Ovary (tissue), 9 donors: Measurements from ENCODE around the gene ZBED4. TPM values are rescaled to one million over a fixed set of nuclear protein-coding genes. Genes with fewer than 3 reads are reported as not detected.

Source experiments
- DNase-seq, 5 donors: peaks; one replicate each; pipeline ENCODE4 v3.0.0-alpha.2; 2019 to 2020
- H3K27ac ChIP-seq, 2 donors: fragments of 200-600 bp; one replicate each; pipeline versions ENCODE4 v1.5.1 to v1.8.0; 2019 to 2022
- H3K27me3 ChIP-seq: fragments of 200-600 bp; one replicate; pipeline ENCODE4 v1.8.0; 2022
- H3K36me3 ChIP-seq: fragments of 200-600 bp; sonication (generic); one replicate; pipeline ENCODE4 v1.5.1; 2019
- H3K4me1 ChIP-seq: one replicate; pipeline ENCODE4 v1.8.1; 2013; ENCODE audit warnings: mild to moderate bottlenecking, moderate library complexity; ENCODE audit not compliant: insufficient read depth
- H3K4me3 ChIP-seq: fragments of 200-600 bp; sonication (generic); one replicate; pipeline ENCODE4 v1.5.1; 2017
- H3K9me3 ChIP-seq, 2 donors: fragments of 200-600 bp in 1 of 2; sonication (generic) in 1 of 2; one replicate each; pipeline versions ENCODE4 v1.5.1 to v1.8.1; 2013 to 2019; ENCODE audit warnings: mild to moderate bottlenecking in 1 of 2, moderate library complexity in 1 of 2
- EP300 ChIP-seq: sonication (generic); formaldehyde crosslinking; IDR thresholded peaks from one replicate; pipeline ENCODE4 v1.6.1; 2017; ENCODE audit warnings: antibody characterized with exemption
- POLR2A ChIP-seq: fragments of 450-650 bp; IDR thresholded peaks from one replicate; pipeline ENCODE4 v1.6.1; 2017; ENCODE audit warnings: antibody characterized with exemption, mild to moderate bottlenecking, moderate library complexity
- WGBS, 3 donors: extraction: QIAGEN DNeasy Blood & Tissue Kit in 1 of 3; methylation state at CpG; one replicate each; pipeline versions ENCODE4 v1.1.5 to v1.1.7; 2013 to 2017; 5-methylcytosine and 5-hydroxymethylcytosine counted together
- intact Hi-C, 4 donors: fragments of 100-400 bp; cut with DNase I; formaldehyde crosslinking; loops; one replicate each; pipeline versions ENCODE4 v1.11.0 to v1.15.1; 2022 to 2023
- polyA plus RNA-seq, 2 donors: library from polyadenylated mRNA; stranded (reverse); fragments of 200-250 nt in 1 of 2; fragments of 350-450 nt in 1 of 2; fragmentation: Illumina TruSeq in 1 of 2; extraction: RNeasy Lipid Tissue Mini Kit (QIAGEN cat#74804) in 1 of 2; gene quantifications; one replicate each; pipeline ENCODE4 v1.2.3, GENCODE V29; 2013 to 2014
- total RNA-seq, 7 donors: library from RNA; depleted of rRNA in 2 of 7; stranded (reverse); fragments of >200 nt in 2 of 7; fragmentation: NEBNext Ultra II Directional in 3 of 7; extraction: Animal tissue kit (Norgen Biotek cat#: 25700) in 3 of 7; gene quantifications; one replicate each; pipeline versions ENCODE4 v1.1.0 to v1.2.4, GENCODE V29; 2016 to 2023
- TF ChIP-seq, protein P1 (sequence below), 3 donors: fragments of 450-650 bp in 2 of 3; fragments of 200-600 bp in 1 of 3; IDR thresholded peaks; one replicate each; pipeline versions ENCODE4 v1.5.1 to v1.8.0; 2016 to 2022; ENCODE audit warnings: antibody characterized with exemption in 3 of 3, mild to moderate bottlenecking in 1 of 3
- donor health status: DM: no; HTN: no; CAD: no; lungs with moderate emphysema.
- donor health status: DM: no; HTN: no; CAD: no.
- donor health status: Bipolar disorder and iron deficiency.
- donor health status: DM: yes; HTN: yes; CAD: no.
- donor health status: DM: no; HTN: no; CAD: no.
- donor health status: DM: yes; HTN: yes; CAD: no.

The ZBED4 gene
- total and polyA plus RNA-seq, 9 donors: 3.5 to 9.6 (median 7.8) TPM

DNA sequence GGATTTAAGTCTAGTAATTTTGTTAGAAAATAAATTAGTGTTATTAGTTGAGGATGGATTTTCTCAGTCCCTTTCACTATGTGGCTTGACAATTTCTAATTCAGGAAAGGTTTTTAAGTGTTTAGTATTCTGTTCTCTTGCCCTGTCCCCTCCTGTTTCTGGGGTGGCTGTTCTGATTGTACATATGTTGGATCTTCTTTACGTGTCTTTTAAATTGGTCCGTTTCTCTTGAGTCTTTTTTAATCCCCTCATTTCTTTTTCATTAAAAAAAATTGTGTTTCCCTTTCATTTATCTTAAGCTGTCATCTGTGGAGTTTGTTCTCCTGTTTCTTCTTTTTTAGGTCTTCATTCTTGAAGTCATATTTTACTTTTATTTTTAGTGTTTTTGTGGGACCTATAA lies 12.5 kb downstream of the ZBED4 start:
- no peaks in the 10 kb centered on the region for H3K4me1 ChIP-seq
- no peak overlapping the region for H3K27ac ChIP-seq
- H3K36me3 ChIP-seq: no peaks in the 10 kb centered on the region
- no peak for DNase-seq
- H3K27me3 ChIP-seq: no peaks in the 10 kb centered on the region
- 42 to 64% (median 46%) methylated on average over 2 of the region's 2 CpGs for WGBS, 3 donors
- peaks cover 0 to 4% of the 10 kb centered on the region in 2 donors for H3K9me3 ChIP-seq
- intact Hi-C loops: no loop called here
- no peak overlapping the region for H3K4me3 ChIP-seq
- TF ChIP-seq EP300: no peak
- TF ChIP-seq, protein P1, sequence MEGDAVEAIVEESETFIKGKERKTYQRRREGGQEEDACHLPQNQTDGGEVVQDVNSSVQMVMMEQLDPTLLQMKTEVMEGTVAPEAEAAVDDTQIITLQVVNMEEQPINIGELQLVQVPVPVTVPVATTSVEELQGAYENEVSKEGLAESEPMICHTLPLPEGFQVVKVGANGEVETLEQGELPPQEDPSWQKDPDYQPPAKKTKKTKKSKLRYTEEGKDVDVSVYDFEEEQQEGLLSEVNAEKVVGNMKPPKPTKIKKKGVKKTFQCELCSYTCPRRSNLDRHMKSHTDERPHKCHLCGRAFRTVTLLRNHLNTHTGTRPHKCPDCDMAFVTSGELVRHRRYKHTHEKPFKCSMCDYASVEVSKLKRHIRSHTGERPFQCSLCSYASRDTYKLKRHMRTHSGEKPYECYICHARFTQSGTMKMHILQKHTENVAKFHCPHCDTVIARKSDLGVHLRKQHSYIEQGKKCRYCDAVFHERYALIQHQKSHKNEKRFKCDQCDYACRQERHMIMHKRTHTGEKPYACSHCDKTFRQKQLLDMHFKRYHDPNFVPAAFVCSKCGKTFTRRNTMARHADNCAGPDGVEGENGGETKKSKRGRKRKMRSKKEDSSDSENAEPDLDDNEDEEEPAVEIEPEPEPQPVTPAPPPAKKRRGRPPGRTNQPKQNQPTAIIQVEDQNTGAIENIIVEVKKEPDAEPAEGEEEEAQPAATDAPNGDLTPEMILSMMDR (IDR thresholded peaks at IDR 0.05): no peak
- TF ChIP-seq POLR2A: no peak

DNA sequence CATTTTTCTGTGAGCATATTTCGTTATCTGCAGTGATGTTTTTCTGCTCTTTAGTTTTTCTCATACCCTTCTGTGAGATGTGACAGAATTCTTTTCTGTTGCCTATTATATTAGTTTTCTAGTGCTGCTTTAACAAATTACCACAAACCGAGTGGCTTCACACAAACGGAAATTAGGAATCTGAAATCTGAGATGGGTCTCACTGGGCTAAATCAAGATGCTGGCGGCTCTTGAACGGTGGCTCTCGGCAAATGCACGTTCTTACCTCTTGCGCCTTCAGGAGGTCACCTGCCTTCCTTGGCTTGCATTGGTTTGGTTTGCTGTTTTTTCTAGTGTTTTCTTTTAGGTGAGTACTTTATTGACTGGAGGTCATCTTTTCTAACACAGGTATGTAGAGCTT lies 13.0 kb downstream of the ZBED4 start:
- DNase-seq: no peak
- 93 to 95% (median 93%) methylated on average over 8 of the region's 8 CpGs for WGBS, 3 donors
- no peaks in the 10 kb centered on the region for H3K4me1 ChIP-seq
- no peak overlapping the region for H3K4me3 ChIP-seq
- peaks cover 0 to 4% of the 10 kb centered on the region in 2 donors for H3K9me3 ChIP-seq
- intact Hi-C loops: no loop called here
- no peak for TF ChIP-seq EP300
- no peaks in the 10 kb centered on the region for H3K36me3 ChIP-seq
- H3K27ac ChIP-seq: no peak overlapping the region
- no peaks in the 10 kb centered on the region for H3K27me3 ChIP-seq

DNA sequence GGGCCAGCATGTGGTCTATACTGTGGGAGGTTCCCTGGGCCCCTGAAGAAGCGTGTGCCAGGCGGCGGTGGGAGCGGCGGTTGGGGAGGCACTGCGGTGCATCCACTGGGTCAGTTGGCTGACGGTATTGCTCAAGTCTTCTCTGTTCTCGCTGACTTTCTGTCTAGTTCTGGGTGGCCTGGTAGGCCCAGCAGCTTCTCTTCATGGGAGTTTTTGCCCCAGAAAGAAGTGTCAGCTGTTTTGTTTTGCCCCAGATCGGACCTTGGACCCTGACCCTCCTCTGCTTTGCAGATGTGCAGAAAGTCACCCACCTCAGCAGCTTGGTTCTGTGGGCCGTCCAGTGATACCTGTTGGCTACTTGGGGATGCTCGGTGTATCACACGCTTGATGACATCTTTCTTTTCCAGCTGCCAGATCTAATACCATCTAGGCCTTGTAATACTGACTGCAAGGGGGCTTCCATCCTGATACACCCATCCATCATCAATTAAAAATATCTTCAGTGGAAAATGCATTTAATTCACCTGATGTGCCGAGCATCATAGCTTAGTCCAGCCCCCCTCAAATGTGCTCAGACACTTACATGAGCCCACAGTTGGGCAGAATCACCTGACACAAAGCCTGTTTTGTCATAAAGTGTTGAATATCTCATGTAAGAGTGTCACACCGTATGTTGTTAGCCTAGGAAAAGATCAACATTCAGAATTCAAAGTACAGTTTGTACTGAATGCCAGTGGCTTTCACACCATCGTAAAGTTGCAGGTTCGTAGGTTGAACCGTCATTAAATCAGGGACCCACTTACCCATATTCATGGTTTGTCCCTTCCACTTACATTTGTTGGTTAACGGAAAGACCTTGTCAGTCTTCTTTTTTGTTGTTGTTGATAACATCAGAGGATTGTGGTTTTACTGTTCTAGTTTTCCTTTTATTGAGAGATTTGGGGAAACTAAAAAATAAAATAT lies 13.9 kb downstream of the ZBED4 start:
- Histone ChIP-seq H3K4me1 (no peaks in the 10 kb centered on the region), H3K27ac (no peak overlapping the region), H3K9me3 (peaks cover 0 to 4% of the 10 kb centered on the region in 2 donors), H3K4me3 (no peak overlapping the region), H3K36me3 (no peaks in the 10 kb centered on the region), H3K27me3 (no peaks in the 10 kb centered on the region)
- intact Hi-C loops: no loop called here
- TF ChIP-seq EP300 (no peak), POLR2A (no peak)
- TF ChIP-seq, protein P1 (IDR thresholded peaks at IDR 0.05): no peak
- no peak for DNase-seq
- WGBS, 3 donors: 95 to 96% (median 96%) methylated on average over 18 of the region's 18 CpGs

DNA sequence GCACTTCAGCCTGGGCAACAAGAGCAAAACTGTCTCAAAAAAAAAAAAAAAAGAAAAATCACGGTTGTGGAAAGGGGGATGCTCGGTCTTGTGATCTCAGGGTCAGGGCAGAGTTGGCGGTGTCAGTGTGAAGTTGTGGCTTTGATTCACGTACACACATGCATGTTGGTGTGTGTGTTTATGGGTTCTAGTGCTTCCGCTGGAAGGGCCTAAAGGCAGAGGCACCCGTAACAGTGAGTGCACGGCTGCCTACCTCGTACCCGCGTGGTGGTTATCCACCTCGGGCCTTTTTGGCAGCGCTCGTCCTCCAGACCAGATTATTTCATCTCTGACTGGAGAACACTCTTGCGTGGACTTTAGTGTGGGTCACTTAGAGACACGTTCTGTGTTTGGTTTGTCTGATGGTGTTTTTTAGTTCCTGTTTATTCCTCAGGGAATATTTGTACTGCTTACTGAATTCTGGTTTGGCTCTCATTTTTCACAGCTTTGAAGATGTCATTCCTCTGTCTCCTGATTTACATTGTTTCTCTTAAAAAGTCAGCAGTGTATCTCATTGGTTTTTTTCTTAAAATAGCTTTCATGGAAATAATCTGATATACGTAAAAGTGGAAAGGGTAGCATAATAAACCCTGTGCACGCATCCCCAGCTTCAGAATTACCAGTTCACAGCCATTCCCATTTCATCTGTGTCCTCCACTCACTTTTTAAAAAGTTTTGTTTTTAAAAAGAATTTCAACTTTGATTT lies 15.6 kb downstream of the ZBED4 start:
- no peak for TF ChIP-seq POLR2A
- no peak for TF ChIP-seq EP300
- TF ChIP-seq, protein P1 (IDR thresholded peaks at IDR 0.05): no peak
- 89 to 94% (median 90%) methylated on average over 17 of the region's 17 CpGs for WGBS, 3 donors
- Histone ChIP-seq H3K36me3 (no peaks in the 10 kb centered on the region), H3K4me3 (no peak overlapping the region), H3K4me1 (no peaks in the 10 kb centered on the region), H3K27me3 (no peaks in the 10 kb centered on the region), H3K27ac (no peak overlapping the region), H3K9me3 (peaks cover 0 to 4% of the 10 kb centered on the region in 2 donors)
- no peak for DNase-seq
- intact Hi-C loops: no loop called here
